ENCODE measurements around the gene WDFY4.

WDFY4 gene

GRCh38 chr10:49000437-49001398 is 316.0 kb downstream of the WDFY4 start:
- no peak overlapping the region for H3K4me3 ChIP-seq (ENCODE audit: low read length)
- no peak for TF ChIP-seq CTCF (conservative IDR thresholded peaks at IDR 0.05; ENCODE audit: low read depth, low read length)
- no peak for DNase-seq (ENCODE audit: low read depth)

DNA sequence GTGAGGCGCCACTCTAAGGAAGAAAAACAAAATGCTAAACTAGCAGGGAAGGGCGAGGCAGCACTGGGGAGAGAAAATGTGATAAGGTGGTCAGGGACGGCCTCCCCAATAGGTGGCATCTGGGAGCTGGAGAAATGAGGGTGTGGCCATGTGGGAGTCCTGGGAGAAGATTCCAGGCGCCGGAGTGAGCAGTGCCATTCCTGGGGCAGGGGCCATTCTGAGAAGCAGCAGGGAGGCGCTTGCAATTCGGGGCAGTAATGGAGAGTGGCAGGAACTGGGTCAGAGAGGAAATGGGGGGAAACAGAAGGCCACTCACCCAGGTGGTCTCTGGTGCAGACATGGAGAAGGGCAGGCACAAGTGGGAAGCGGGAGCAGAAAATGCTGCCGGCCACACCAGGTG is 316.7 kb downstream of the WDFY4 start:
- peak; percentile 16 for TF ChIP-seq CTCF (conservative IDR thresholded peaks at IDR 0.05; ENCODE audit: low read depth, low read length)
- no peak for DNase-seq (ENCODE audit: low read depth)
- no peak overlapping the region for H3K4me3 ChIP-seq (ENCODE audit: low read length)

DNA sequence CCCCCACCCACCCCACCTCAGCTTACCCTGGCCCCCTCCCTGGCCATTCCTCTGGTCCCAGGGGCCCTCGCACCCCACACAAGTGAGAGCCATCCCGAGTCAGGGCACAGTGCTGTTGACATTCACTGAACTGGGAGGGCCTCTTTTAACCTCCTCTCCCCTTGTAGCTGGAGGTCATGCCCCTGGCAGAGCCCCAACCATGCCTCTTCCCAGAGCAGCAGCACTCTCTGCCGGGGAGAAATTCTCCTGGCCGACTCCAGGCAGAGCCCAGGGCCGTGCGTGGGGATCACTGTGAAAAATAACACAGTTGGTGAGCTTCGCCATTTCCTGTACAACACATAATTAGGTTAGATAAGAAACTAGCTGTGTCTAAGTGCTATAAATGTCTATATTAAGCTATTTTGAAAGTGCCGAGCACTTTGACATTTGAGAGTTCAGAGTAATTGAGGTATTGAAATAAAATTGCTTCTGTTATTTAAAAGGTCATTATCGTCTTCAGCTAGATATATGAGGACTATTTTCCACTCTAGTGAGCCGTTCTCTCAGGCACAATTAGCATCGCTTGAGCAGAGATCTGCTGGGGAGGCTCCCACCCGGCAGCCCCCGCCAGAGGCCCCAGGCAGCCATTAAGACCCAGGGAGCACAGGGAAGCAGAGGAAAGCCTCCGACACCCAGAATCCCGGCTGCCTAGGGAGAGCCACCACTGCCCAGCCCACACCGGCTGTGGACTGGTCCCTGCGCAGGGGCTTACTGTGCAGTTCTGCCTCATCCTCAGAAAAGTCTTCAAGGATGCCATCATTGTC is 317.4 kb downstream of the WDFY4 start:
- no peak for DNase-seq (ENCODE audit: low read depth)
- no peak overlapping the region for H3K4me3 ChIP-seq (ENCODE audit: low read length)
- no peak for TF ChIP-seq CTCF (conservative IDR thresholded peaks at IDR 0.05; ENCODE audit: low read depth, low read length)

GRCh38 chr10:49005270-49005669 is 320.6 kb downstream of the WDFY4 start:
- no peak for TF ChIP-seq CTCF (conservative IDR thresholded peaks at IDR 0.05; ENCODE audit: low read depth, low read length)
- no peak for DNase-seq (ENCODE audit: low read depth)
- H3K4me3 ChIP-seq (ENCODE audit: low read length), result no peak overlapping the region

DNA sequence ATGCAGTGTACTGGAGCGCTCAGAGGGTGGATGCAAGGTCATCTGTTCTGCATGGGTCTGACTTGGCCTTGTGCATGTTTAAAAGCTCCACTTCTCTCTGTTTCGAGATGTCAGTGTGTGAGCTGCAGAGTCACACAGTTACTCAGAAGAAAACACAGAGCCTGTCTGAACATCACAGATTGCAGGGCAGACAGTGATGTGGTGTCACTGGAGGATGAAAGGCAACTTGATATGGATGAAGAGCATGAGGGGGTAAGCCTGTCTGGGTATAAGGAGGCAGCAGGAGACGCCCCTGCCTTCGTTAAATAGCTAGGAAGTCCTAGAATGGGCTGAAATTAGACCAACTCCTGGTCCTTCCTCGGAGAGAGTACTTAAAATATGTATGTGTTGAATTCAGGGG is 322.5 kb downstream of the WDFY4 start:
- H3K4me3 ChIP-seq (ENCODE audit: low read length), result no peak overlapping the region
- DNase-seq (ENCODE audit: low read depth), result no peak
- TF ChIP-seq CTCF (conservative IDR thresholded peaks at IDR 0.05; ENCODE audit: low read depth, low read length), result no peak

DNA sequence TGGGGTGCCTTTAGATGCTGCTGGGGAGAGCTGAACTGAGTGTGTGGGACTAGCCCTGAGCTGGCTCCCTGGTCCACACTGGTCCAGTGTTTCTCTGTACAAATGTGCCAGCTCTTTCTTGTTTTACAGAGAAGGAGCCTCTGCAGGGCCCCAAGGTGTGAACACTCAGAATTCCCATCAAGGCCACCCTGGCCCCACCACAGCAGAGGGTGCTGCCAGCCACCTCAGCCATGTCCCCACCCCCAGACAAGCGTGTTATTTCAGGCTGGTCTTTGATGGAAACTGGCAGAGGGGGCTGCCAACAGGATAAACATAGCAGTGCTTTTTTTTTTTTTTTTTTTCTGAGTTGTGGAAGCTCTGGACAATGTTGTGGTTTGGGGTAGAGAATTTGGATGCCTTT is 323.4 kb downstream of the WDFY4 start:
- no peak for TF ChIP-seq CTCF (conservative IDR thresholded peaks at IDR 0.05; ENCODE audit: low read depth, low read length)
- H3K4me3 ChIP-seq (ENCODE audit: low read length), result no peak overlapping the region
- no peak for DNase-seq (ENCODE audit: low read depth)

All from retinal pigment epithelial cell (primary cell).